ENCODE measurements around the gene MYO16.

Gene MYO16

DNA sequence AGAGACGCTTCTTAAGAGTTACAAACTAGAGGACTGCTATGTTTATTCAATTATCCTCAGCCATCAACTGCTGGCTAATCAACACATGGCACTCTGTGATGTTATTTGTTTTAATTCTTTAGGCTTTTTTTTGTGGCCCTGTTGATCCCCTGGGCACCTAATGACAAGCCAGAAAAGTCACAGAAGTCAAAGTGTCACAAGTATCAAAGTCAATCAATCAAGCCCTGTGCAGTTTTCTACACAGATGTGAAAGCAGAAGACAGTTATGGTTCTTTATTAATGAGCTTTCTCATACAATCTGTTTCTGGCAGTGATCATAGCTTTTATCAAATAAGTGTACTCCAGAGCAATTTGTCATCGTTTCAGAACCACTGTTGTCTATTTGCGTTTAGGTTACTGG lies 34.3 kb downstream of the MYO16 start:
- DNase-seq (ENCODE audit: low spot score), result no peak

DNA sequence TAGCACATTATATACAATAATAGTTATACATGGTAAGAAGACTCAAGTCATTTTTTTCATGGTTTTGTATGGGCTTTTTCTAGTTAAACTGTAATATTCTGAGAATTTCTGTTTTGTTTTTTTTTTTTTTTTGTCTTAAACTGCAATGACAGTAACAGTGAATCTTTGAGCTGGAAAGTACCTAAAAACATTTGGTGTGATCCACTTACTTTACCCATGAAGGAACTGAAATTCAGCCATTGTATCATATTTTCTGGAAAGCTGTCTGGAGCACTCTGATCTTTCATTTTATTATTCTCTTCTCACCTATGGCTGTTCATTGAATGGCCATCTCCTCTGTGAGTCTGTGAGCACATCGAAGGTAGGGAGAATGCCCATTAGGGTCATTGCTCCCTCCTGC lies 37.8 kb downstream of the MYO16 start:
- no peak for DNase-seq (ENCODE audit: low spot score)

DNA sequence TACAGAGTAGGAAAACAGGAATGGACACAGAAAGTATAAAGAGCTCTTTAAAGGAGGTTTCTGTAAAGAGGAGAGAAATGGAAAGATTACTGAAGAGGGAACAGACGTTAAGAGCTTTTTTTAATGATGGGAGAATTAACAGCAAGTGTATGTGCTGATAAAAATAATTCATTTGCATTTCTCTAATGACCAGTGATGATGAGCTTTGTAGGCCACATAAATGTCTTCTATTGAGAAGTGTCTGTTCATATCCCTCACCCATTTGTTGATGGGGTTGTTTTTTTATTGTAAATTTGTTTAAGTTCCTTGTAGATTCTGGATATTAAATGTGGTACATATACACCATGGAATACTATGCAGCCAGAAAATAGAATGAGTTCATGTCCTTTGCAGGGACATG lies 40.0 kb downstream of the MYO16 start:
- DNase-seq (ENCODE audit: low spot score), result no peak

DNA sequence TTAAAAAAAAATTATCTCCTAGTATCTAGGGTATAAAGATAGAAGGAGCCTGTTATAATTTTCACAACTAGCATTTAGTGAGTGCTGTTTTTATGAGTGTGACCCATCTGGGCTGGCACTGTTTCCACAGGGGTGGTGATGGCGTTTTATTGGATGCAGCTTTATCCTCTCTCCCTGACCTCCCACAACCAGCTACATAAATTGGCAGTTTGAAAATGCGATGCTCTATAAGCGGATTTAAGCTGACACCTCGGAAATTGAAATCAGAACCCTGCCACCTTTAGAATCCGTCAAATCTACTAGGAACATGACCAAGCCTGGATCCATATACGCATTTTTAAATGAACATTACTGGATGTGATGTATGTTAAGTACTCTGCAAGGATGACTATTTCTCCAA lies 44.9 kb downstream of the MYO16 start:
- no peak for DNase-seq (ENCODE audit: low spot score)

DNA sequence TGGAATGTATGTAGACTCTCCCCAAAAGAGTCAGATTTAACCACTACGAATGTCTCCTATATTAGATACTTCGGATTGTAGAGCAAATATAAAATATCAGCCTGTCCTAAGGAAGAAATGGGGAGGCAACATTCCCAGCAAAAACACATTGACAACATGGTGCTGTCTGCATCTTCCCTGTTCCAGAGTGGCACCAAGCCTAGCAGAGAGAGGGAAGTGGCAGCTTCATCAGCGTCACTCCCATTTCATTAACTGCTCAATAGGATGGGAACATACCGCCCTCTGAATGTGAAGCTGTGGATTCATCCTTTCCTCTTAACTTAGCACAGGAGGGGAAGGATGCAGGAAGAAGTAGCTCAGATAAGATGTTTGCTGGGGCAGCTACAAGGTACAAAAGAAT lies 45.4 kb downstream of the MYO16 start:
- no peak for DNase-seq (ENCODE audit: low spot score)

DNA sequence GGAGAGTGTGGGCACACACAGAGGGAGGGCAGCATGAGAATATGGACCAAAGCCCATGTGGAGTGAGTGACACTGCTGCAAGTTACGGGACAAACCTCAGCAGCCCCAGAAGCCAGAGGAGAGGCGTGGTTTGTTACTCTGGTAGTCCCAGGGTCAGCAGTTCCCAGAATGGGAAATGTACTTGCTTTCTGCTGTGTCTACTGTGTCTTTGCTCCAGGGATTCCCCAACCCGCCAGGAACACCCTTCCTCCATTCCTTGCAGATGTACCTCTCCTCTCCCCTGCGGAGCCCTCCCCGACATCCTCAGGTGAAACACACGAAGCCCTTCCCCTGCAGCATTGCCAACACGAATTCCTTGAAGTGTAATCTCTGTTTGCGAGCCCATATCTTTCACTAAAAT lies 47.2 kb downstream of the MYO16 start:
- DNase-seq (ENCODE audit: low spot score), result no peak

DNA sequence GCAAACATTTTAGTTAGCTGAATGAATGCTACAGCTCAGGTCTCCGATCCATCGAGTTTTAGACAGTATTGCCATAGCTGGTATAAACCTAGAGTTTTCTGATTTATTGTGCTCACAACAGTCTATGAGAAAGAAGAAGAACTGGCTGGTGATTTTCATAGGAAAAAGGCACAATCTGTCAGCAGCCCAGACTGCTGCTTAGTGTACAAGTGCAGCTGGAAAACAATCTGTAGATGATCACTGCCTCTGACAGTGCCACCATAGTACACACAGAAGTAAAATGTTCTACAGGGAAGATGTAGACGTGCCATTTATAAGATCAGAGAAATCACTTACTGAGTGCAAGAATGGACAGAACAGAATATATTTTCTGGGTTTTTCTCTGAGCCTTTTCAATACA lies 48.4 kb downstream of the MYO16 start:
- no peak for DNase-seq (ENCODE audit: low spot score)

DNA sequence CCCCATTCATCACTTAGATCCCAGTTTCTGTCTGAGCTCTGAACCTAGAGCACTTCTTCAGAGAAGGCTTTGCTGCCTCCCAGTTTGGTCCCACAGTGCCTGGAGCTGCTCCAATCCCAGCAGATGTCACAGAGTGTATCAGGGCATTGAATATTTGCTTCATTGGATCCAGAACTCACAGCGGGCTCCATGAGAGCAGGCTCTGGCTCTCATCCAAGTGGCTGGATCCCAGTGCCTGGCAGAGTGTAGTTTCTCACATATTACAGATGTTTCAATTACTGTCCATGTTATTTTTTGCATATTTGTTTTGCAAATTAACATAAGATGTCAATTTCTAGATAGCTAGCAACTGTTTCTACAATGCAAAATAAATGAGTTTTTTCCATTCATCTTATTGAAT lies 50.6 kb downstream of the MYO16 start:
- no peak for DNase-seq (ENCODE audit: low spot score)

DNA sequence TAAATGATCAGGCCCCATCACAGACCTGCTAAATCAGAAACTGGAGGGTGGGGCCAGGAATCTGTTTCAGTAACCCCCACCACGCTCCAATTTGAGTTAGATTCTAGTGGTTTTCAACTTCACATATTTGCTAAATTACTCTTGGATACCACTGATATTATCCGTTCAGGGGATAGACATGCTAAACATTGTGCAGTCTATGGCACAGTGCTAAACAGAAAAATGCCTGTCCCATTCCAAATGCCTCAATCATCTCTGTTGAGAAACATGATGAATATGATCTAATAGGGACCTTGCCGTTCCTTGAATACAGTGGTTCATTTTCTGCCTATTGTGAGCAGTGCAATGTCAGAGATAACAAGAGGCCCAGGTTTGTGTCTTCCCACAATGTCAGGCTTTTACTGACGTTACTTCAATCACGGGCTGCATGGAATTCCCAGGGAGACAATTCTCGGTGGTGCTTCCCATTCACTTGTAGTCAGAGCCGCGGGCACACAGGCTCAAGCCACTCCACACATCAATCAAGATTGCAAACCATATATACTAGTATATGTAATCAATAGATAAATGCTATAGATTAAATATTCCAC lies 52.7 kb downstream of the MYO16 start:
- no peak for DNase-seq (ENCODE audit: low spot score)

DNA sequence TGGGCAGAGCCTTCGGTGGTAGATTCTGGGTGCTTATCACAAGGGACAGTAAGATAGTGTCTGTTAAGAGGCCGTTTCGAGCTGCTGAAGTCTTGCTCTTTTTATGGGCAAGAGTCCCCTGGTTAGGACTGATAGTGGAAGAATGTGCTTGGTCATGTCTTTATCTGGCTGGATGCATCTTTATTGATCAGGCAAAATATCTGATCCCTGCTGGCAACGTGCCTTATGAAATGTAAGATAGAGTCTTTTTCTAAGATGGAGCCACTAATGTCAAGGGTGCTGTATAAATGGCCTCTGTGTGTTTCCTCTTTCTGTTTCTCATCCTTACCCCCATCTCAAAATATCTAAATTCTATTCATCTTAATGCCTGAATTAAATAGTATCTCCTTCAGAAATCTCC lies 53.3 kb downstream of the MYO16 start:
- DNase-seq (ENCODE audit: low spot score), result no peak

DNA sequence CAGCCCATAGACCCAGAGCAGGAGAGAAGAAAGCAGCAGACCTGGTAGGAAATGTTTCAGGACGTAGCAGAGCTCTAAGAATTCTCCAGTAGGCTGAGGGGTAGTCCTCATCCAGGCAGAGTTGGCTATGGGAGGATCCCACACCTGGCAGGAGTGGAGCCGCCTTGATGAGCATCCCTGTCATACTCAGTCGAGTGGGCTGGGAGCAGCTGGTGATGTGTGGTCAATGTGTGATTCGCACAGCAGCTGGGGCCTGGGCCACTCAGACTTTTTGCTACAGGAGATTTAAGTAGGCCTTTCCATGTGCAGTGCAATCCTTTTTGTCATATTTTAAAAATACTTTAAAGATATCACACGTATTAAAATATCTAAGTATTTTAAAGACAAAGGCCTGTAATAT lies 56.6 kb downstream of the MYO16 start:
- no peak for DNase-seq (ENCODE audit: low spot score)

DNA sequence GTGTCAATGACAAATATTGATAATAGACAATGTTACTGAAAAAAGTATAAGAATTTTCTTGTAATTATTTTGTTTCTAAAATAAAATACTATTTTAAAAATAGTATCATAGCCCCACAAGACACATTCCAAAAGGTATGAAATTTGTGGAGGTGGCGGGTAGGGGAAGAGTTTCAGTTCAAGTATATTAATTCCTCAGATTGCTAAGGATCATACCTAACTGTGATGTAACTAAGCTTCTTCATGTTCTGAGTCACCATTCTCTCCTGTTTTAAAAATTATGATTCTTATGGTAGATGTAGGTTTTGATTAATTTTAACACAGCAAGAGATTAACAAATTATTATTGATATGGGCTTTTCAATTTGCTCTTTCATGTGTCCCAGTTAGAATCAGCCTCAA lies 61.3 kb downstream of the MYO16 start:
- DNase-seq (ENCODE audit: low spot score), result no peak

DNA sequence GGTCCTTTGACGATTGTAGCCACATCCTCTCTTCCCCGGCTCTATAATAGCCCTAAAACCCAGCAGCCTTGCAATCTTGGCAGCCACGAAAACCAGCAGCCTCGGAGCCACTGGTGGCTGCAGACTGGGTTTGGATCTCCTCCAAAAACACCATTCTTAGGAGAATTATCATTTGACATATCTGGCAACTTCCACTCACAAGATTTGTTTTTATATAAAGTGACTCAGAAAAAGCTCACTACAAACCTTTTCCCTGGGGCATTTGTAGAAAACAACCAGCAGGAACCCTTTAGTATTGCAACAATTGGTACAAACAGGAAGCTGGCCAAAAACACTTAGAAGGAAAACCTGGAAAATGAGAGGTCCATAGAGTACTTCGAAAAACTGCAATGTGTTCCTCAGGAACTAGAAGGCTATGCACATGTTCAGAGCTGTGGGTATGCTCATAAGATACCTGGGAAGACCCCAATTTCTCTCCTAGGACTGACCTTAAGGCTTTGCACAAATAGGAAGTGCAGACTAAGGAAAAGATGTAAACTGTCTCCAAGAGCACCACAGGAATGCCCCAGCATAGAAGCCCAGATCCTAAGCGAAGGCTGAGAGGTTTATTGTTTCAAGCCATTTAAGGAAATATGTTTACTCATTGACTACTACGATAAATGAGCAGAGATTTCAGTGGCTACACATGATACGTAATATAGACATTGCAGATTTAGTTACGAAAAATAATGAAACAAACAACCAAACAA lies 71.2 kb downstream of the MYO16 start:
- no peak for DNase-seq (ENCODE audit: low spot score)

DNA sequence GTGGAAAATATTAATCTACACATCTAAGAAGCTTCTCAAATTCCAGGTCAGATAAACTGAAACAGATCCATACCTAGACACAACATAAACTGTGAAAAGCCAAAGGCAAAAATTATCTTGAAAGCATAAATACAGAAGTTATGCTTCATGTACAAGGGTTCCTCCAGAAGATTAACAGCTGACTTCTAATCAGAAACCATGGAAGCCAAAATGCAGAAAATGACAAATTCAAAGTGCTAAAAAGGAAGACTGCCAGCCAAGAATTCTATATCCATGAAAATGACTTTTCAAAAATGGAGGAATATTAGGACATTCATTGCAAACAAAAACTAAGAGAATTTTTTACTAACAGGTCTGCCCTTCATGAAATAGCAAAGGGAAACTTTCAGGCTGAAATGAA lies 72.8 kb downstream of the MYO16 start:
- no peak for DNase-seq (ENCODE audit: low spot score)

DNA sequence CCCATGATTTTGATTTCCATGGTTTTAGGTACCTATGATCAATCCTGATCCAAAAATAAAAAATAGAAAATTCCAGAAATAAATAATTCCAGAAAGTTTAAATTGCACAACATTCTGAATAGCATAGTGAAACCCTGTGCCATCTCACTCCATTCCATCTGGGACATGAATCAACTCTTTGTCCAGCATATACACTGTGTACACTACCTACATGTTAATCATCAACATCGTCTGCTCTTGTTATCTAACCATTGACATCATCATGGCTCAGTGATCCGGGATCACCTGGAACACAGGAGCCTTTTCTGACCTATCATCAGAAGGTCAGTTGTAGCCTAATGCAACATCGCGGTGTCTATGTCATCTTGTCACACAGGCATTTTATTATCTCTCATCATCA lies 75.6 kb downstream of the MYO16 start:
- no peak for DNase-seq (ENCODE audit: low spot score)

DNA sequence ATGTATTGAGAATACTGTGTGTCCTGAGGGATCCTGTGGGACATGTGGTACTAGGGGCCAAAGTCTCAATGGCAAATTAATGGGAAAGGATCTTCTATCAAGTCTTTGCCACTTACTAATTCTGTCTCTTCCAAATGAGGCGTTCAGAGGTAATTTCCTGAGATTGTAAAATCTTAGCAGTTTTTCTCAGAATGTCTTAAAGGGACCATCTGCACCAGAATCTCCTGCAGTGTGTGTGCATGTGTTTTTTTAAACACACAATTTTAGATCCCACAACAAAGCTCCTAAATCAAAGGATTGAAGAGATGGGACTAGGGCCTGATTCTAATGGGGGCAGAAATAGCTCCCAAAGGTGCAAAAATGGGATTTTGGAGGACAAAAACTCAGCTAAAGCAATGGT lies 78.2 kb downstream of the MYO16 start:
- DNase-seq (ENCODE audit: low spot score), result no peak

DNA sequence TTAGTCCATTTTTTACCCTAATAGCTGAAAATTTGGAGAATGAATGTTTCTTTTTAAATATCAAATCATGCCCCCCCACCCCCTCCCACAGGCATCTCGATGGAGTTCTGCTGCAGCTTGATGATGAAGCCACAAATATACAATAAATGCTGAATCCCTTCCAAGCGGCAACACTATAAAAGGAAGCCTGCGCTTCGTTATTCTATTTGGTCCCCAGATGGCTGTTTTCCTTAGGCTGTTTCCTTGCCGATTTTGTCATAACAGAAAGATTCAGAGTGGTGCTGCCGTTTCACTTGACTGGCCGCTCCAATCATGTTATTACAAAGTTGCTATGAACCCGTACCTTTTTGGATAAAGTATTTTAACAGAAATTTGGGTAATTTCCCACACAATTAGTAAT lies 79.5 kb downstream of the MYO16 start:
- DNase-seq (ENCODE audit: low spot score), result no peak

DNA sequence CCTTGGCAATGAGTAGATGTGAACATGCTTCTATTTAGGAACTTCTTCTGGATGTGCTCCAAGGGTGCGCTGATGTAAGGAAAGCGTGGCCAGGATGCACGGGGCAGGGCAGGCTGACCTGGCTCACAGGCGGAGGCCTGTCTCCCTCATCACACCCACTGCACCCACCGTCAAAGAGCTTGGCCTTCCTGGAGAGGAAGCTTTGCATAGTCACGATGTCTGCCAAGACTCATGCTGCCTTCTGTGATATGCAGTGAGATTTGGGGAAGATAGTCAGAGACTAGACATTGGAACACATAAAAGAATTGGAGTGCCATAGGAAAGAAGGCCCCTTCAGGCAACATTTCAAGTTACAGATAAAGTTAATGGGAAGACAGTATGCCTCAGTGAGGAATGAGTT lies 82.0 kb downstream of the MYO16 start:
- no peak for DNase-seq (ENCODE audit: low spot score)

DNA sequence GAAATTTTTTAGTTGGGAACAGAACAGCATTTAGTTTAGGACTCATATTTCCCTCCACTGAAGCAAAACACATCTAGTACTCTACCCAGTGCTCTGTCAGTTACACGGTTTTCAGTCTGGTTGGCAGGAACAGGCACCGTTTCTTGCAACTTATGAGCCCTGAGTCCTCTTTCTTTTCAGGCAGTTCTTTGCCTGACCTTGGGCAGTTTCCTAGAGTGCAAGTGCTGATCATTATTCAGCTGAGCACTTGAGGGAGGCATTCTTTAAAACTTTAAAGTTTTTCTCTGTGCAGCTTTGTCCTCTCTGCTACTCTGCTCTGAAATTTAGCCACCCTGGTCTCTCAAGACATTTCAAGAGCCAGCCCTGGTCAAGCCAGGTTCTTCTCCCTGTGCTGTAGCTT lies 96.1 kb downstream of the MYO16 start:
- DNase-seq (ENCODE audit: low spot score), result no peak

DNA sequence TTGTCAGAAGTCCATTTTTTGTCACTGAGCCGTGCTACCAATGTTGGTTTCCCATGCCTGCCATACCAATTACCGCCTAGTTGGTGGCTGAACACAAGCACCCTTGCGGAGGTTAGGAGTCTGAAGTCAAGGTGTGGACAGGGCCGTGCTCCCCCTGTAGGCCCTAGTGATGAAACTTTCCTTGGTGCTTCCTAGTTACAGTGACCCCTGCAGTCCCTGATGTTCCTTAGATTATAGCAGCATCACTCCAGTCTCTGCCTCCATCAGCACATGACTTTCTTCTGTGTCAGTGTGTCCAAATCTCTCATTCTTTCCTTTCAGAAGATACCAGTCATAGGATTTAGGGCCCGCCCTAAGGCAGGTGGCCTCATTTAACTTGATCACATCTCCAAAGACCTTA lies 99.0 kb downstream of the MYO16 start:
- no peak for DNase-seq (ENCODE audit: low spot score)

DNA sequence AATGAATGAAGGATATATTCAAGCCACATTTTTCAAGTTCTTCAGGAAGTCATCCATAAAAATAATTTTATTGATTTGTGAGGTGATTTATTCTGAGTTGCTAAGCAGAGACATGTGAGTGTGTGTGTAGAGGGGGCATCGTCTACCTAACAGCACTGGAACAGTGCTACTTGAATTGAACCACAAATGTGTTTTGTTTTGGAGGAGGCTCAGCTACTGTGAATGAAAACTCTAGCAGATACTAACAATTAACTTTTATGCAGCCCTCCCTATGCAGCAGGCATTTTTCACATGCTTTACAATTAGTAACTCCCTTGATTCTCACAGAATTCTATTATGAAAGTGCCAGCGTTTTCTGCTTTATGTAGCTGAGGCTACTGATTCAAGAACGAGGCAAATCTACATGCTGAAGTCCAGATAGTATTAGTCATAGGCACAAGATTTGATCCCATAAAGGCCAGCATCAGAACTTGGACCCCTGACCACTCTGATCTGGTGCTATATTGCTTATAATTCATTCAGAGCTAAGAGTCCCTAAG lies 103.7 kb downstream of the MYO16 start:
- DNase-seq (ENCODE audit: low spot score), result no peak

DNA sequence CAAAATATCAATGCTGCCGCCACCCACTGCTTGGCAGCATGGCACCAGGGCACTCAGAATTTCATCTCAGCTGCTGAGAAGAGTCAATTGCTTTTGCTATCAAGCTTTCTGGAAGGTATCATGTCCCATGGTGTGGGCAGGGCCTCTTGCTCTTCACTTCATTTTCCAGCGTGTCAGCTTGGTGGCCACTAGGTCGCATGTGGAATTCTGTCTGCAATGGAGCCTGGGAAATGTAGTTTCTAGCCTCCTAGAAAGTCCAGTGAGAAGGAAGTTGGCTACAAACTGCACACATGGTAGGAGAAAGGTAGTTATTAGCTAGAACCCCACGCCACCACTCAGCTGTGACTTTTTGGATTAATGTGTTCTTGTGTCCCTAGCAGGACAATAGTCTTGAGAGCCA lies 105.3 kb downstream of the MYO16 start:
- DNase-seq (ENCODE audit: low spot score), result no peak

DNA sequence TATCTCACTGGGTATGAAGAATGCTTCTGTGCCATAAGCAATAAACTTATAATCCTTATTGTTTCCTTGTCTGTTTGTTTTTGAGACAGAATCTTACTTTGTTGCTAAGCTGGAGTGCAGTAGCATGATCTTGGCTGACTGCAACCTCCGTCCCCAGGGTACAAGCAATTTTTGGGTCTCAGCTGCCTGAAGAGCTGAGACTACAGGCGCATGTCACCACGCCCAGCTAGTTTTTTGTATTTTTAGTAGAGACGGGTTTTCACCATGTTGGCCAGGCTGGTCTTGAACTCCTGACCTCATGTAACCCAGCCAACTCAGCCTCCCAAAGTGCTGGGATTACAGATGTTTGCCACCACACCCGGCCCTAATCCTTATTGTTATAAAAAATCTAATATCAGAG lies 112.5 kb downstream of the MYO16 start:
- DNase-seq (ENCODE audit: low spot score), result no peak
